Measurements from ENCODE around the gene IFNLR1. TPM values are rescaled to one million over a fixed set of nuclear protein-coding genes. Genes with fewer than 3 reads are reported as not detected.

IFNLR1 gene
- total and polyA plus RNA-seq, 9 of the 15 experiments (the other 6 are each of a cell fraction or from before 2014, with no cell fraction given) = not detected

DNA sequence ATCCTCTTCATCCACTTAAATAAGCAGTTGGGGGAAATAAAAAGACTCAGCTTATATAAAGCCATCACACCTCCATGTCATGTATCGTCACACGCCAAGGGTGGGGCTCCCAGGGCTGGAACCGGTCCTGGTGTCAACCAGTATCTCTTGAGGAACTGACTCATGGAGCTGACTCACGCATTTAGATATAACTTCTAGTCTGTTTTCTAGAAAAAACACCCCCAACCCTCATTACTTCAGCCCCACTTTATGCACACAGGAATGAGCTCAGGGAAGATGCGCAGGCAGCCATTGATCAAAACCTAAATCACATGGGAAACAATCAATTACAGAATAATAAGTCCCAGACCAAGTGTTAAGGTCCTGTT, 37.2 kb downstream of the IFNLR1 start:
- Histone ChIP-seq H3K36me3 (ENCODE audit: control insufficient read depth, insufficient read depth, low read length) (no peaks in the 10 kb centered on the region), H2AFZ (ENCODE audit: low read depth, low read length) (peak overlapping the region; percentile 53), H3K9me3 (replicated peaks; ENCODE audit: control insufficient read depth, insufficient read depth, low read depth, low read length) (no peaks in the 10 kb centered on the region), H3K4me1 (replicated peaks in 1 of 2; ENCODE audit: control insufficient read depth in 2 of 2, insufficient read depth in 2 of 2, low read length in 2 of 2) (peaks cover 7 to 9% of the 10 kb centered on the region in 2 experiments; a peak in 3 of 5 replicates), H3K9ac (ENCODE audit: insufficient read depth in 1 of 2, low read depth in 2 of 2, low read length in 2 of 2) (peak overlapping the region in 1 of 2 experiments; percentile 72; a peak in 1 of 4 replicates), H3K9me1 (ENCODE audit: control insufficient read depth, insufficient read depth, low read length) (no peaks in the 10 kb centered on the region), H3K27ac (ENCODE audit: extremely low read depth, low read depth, low read length) (no peak overlapping the region; the same call in 2 of the 3 replicates), H3K79me2 (ENCODE audit: control insufficient read depth, insufficient read depth, low read length) (no peaks in the 10 kb centered on the region), H4K20me1 (replicated peaks; ENCODE audit: control insufficient read depth, insufficient read depth, low read length) (0 out of 2 replicates have a peak, but pooled peaks cover 9% of the 10 kb centered on the region), H3K4me2 (ENCODE audit: insufficient read depth, low read length) (peak overlapping the region; percentile 75), H3K27me3 (ENCODE audit: control insufficient read depth in 2 of 2, insufficient read depth in 2 of 2, low read length in 2 of 2) (peaks cover 35 to 54% of the 10 kb centered on the region in 2 experiments), H3K4me3 (no peak overlapping the region; the same call in 1 of the 2 replicates)
- FAIRE-seq (peak; percentile 88), DNase-seq (ENCODE audit: extremely low read depth in 1 of 4, low spot score in 3 of 4) (peak; percentile 78 to 80 (median 78)), ATAC-seq (peak; percentile 80)
- ChIA-PET POLR2A (interaction anchor here (0.6 to 1.1 kb wide), 10 partner anchors 8 to 458 kb away, joined by 3 to 5 read pairs (median 3); partner anchors contain the start of gene RPL11), CTCF (ENCODE audit: low intra/inter-chr PET ratio) (interaction anchor here (2.3 kb wide), 1 partner anchor 242 kb away, joined by 10 read pairs; no protein-coding TSS in a partner anchor)
- in situ Hi-C loops (cut with MboI) = no loop called here
- no TSS peak for BruUV-seq (replicated peaks)
- intact Hi-C loops (cut with micrococcal nuclease) = loop anchor here (5.0 kb wide), 1 partner anchor 47 kb away; no protein-coding TSS in a partner anchor
- 0% methylated on average over 5 of the region's 5 CpGs for WGBS (ENCODE audit: insufficient coverage, low coverage, missing lambda C conversion rate)
- no peak for TF ChIP-seq FIP1L1 (IDR thresholded peaks at IDR 0.05; ENCODE audit: low read depth, low read length, poor library complexity, severe bottlenecking)
- TF ChIP-seq RNF2 (IDR thresholded peaks at IDR 0.05) = no peak
- TF ChIP-seq ZNF717 (CRISPR knock-in tag; IDR thresholded peaks at IDR 0.05) = no peak
- no peak for TF ChIP-seq COPS2 (conservative IDR thresholded peaks at IDR 0.05)
- no peak for TF ChIP-seq ZSCAN32 (CRISPR knock-in tag; IDR thresholded peaks at IDR 0.05)
- peak; percentile 72 for TF ChIP-seq SMARCA4 (IDR thresholded peaks at IDR 0.05)
- TF ChIP-seq KDM2B (CRISPR knock-in tag; IDR thresholded peaks at IDR 0.05) = no peak
- no peak for TF ChIP-seq MCM7 (IDR thresholded peaks at IDR 0.05)
- TF ChIP-seq KLF6 (CRISPR knock-in tag; IDR thresholded peaks at IDR 0.05; ENCODE audit: borderline replicate concordance) = no peak
- TF ChIP-seq CBX5 (IDR thresholded peaks at IDR 0.05; ENCODE audit: borderline replicate concordance, low read depth) = no peak
- TF ChIP-seq, protein P1, sequence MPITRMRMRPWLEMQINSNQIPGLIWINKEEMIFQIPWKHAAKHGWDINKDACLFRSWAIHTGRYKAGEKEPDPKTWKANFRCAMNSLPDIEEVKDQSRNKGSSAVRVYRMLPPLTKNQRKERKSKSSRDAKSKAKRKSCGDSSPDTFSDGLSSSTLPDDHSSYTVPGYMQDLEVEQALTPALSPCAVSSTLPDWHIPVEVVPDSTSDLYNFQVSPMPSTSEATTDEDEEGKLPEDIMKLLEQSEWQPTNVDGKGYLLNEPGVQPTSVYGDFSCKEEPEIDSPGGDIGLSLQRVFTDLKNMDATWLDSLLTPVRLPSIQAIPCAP (CRISPR knock-in tag; IDR thresholded peaks at IDR 0.05; ENCODE audit: borderline replicate concordance) = no peak
- no peak for TF ChIP-seq BRD9 (IDR thresholded peaks at IDR 0.05; ENCODE audit: low read depth, partially characterized antibody)
- TF ChIP-seq, protein P2, sequence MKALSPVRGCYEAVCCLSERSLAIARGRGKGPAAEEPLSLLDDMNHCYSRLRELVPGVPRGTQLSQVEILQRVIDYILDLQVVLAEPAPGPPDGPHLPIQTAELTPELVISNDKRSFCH (CRISPR knock-in tag; IDR thresholded peaks at IDR 0.05) = no peak
- TF ChIP-seq, protein P2 (tag; IDR thresholded peaks at IDR 0.05) = no peak
- TF ChIP-seq ARID1B (IDR thresholded peaks at IDR 0.05) = peak; percentile 68
- TF ChIP-seq ZNF263 (CRISPR knock-in tag; IDR thresholded peaks at IDR 0.05; ENCODE audit: borderline replicate concordance) = no peak
- TF ChIP-seq ZNF79 (CRISPR knock-in tag; IDR thresholded peaks at IDR 0.05; ENCODE audit: low read depth) = no peak
- TF ChIP-seq ZNF384 (IDR thresholded peaks at IDR 0.05; ENCODE audit: low read depth, low read length) = no peak
- TF ChIP-seq, protein P3, sequence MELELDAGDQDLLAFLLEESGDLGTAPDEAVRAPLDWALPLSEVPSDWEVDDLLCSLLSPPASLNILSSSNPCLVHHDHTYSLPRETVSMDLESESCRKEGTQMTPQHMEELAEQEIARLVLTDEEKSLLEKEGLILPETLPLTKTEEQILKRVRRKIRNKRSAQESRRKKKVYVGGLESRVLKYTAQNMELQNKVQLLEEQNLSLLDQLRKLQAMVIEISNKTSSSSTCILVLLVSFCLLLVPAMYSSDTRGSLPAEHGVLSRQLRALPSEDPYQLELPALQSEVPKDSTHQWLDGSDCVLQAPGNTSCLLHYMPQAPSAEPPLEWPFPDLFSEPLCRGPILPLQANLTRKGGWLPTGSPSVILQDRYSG (tag; conservative IDR thresholded peaks at IDR 0.05; ENCODE audit: low read depth) = no peak
- TF ChIP-seq ZNF436 (CRISPR knock-in tag; IDR thresholded peaks at IDR 0.05) = no peak
- TF ChIP-seq FOXK2 (conservative IDR thresholded peaks at IDR 0.05 in 1 of 2, IDR thresholded peaks at IDR 0.05 in 1 of 2; ENCODE audit: low read depth in 2 of 2) = no peak
- TF ChIP-seq TBL1XR1 (IDR thresholded peaks at IDR 0.05; ENCODE audit: low read length in 2 of 2) = 0 out of 4 replicates have a peak, but pooled peaks of 1 of the 2 experiments have one; percentile 33

All from K562 (cell line).